GM12878 (cell line): ENCODE data around the gene GYPC. TPM values are rescaled to one million over a fixed set of nuclear protein-coding genes. Genes with fewer than 3 reads are reported as not detected.
A peak's percentile ranks its signal among the peaks of the same experiment; 100 is the strongest.

Source experiments
- ATAC-seq: fragments of 200-7000 bp; cut with Tn5 transposase; 3 replicates; pipeline ENCODE4 v1.9.1; 2020; ENCODE audit warnings: mild to moderate bottlenecking, moderate library complexity
- BruUV-seq: library from RNA; stranded (reverse); fragments of 400-500 nt; replicated peaks from 2 replicates; lab custom pipeline; 2021; lab: Mats Ljungman, UMichigan
- CTCF ChIA-PET: fragments of 300-600 bp; sonication (Branson Sonifier 250); formaldehyde crosslinking; extraction: SDS; loops from one replicate; lab custom pipeline; 2021; ENCODE audit warnings: inconsistent platforms; lab: Yijun Ruan, JAX
- POLR2A ChIA-PET: fragments of 350-600 bp; formaldehyde crosslinking; extraction: SDS; loops from one replicate; lab custom pipeline; 2021; ENCODE audit warnings: inconsistent platforms; lab: Charles Lee
- RAD21 ChIA-PET: fragments of 300-600 bp; sonication (Branson Sonifier 250); formaldehyde crosslinking; loops from one replicate; lab custom pipeline; 2023; ENCODE audit warnings: antibody characterized with exemption; ENCODE audit not compliant: unreplicated experiment; lab: Charles Lee
- SMC1A ChIA-PET: fragments of 300-600 bp; sonication (Branson Sonifier 250); formaldehyde crosslinking; loops from one replicate; lab custom pipeline; 2023; ENCODE audit not compliant: unreplicated experiment, uncharacterized antibody; lab: Charles Lee
- DNase-seq: peaks from one replicate; pipeline ENCODE4 v3.0.0-alpha.2; 2011; ENCODE audit warnings: low read depth, low spot score
- FAIRE-seq: peaks from 3 replicates; lab custom pipeline; 2011; peaks lifted over from hg19 to GRCh38; lab: Jason Lieb, UNC
- H2AFZ ChIP-seq: 2 replicates; pipeline ENCODE4 v1.6.0; 2011; ENCODE audit warnings: low read depth, low read length, control low read depth; ENCODE audit not compliant: control insufficient read depth
- H3K27ac ChIP-seq: 2 replicates; pipeline ENCODE4 v1.5.1; 2011; ENCODE audit warnings: control low read depth; ENCODE audit not compliant: control insufficient read depth, insufficient read depth
- H3K27me3 ChIP-seq, 2 experiments: replicated peaks in 1 of 2; 2 replicates each; pipeline versions ENCODE4 v1.6.0 to v1.6.1; 2011; ENCODE audit warnings: low read length in 1 of 2; ENCODE audit not compliant: control insufficient read depth in 2 of 2, insufficient read depth in 2 of 2
- H3K36me3 ChIP-seq, 2 experiments: 2 replicates each; pipeline ENCODE4 v1.5.1; 2011; ENCODE audit warnings: low read length in 1 of 2; ENCODE audit not compliant: control insufficient read depth in 2 of 2, insufficient read depth in 2 of 2
- H3K4me1 ChIP-seq: 2 replicates; pipeline ENCODE4 v1.6.1; 2011; ENCODE audit warnings: mild to moderate bottlenecking, low read length, moderate library complexity, mixed read lengths; ENCODE audit not compliant: control insufficient read depth, insufficient read depth
- H3K4me2 ChIP-seq: 2 replicates; pipeline ENCODE4 v1.6.0; 2011; ENCODE audit warnings: control low read depth; ENCODE audit not compliant: control insufficient read depth, insufficient read depth
- H3K4me3 ChIP-seq: fragments of 200-600 bp; sonication (generic); 2 replicates; pipeline ENCODE4 v1.5.1; 2016
- H3K79me2 ChIP-seq: 2 replicates; pipeline ENCODE4 v1.6.0; 2011; ENCODE audit warnings: low read length; ENCODE audit not compliant: control insufficient read depth, insufficient read depth
- H3K9ac ChIP-seq: 2 replicates; pipeline ENCODE4 v1.8.0; 2011; ENCODE audit warnings: low read length, control low read depth, mixed read lengths; ENCODE audit not compliant: control insufficient read depth, insufficient read depth
- H3K9me3 ChIP-seq: replicated peaks from 3 replicates; pipeline ENCODE4 v1.5.1; 2011; ENCODE audit warnings: mild to moderate bottlenecking, low read length; ENCODE audit not compliant: control insufficient read depth, insufficient read depth
- H4K20me1 ChIP-seq: 2 replicates; pipeline ENCODE4 v1.6.0; 2011; ENCODE audit not compliant: control insufficient read depth, insufficient read depth
- BHLHE40 ChIP-seq, 2 experiments: fragments of 450-650 bp in 1 of 2; IDR thresholded peaks; 2 replicates each; pipeline ENCODE4 v1.6.1; 2011 to 2017; ENCODE audit warnings: low read depth in 2 of 2, borderline replicate concordance in 1 of 2, improper control_type of control experiment in 1 of 2, low read length in 1 of 2, mild to moderate bottlenecking in 1 of 2
- EP300 ChIP-seq, 2 experiments: fragments of 150-350 bp in 1 of 2; IDR thresholded peaks; 2 replicates each; pipeline ENCODE4 v1.6.1; 2011 to 2012; ENCODE audit warnings: low read depth in 2 of 2, low read length in 2 of 2, borderline replicate concordance in 1 of 2, improper control_type of control experiment in 1 of 2, inconsistent platforms in 1 of 2; ENCODE audit not compliant: control insufficient read depth in 1 of 2
- ETV6 ChIP-seq, 2 experiments: fragments of 450-650 bp in 1 of 2; IDR thresholded peaks in 1 of 2; conservative IDR thresholded peaks in 1 of 2; 2 replicates each; pipeline ENCODE4 v1.6.1; 2014; ENCODE audit warnings: antibody characterized with exemption in 1 of 2, borderline replicate concordance in 1 of 2, low read depth in 1 of 2, mild to moderate bottlenecking in 1 of 2, moderate library complexity in 1 of 2
- IKZF2 ChIP-seq, 2 experiments: fragments of 450-650 bp; IDR thresholded peaks; 2 replicates each; pipeline ENCODE4 v1.6.1; 2017; ENCODE audit warnings: mild to moderate bottlenecking in 2 of 2, moderate library complexity in 2 of 2
- MTA3 ChIP-seq: IDR thresholded peaks from 2 replicates; pipeline ENCODE4 v1.6.1; 2012; ENCODE audit warnings: low read length, inconsistent platforms, borderline replicate concordance
- RFX5 ChIP-seq: IDR thresholded peaks from 2 replicates; pipeline ENCODE4 v1.6.1; 2011; ENCODE audit warnings: low read depth, low read length, improper control_type of control experiment
- SPI1 ChIP-seq: IDR thresholded peaks from 2 replicates; pipeline ENCODE4 v1.6.1; 2011; ENCODE audit warnings: low read depth, mild to moderate bottlenecking, low read length, moderate library complexity, borderline replicate concordance; ENCODE audit not compliant: insufficient read depth
- YY1 ChIP-seq: IDR thresholded peaks from 2 replicates; pipeline ENCODE4 v1.6.1; 2011; ENCODE audit warnings: low read depth, mild to moderate bottlenecking, low read length
- ZZZ3 ChIP-seq: IDR thresholded peaks from 2 replicates; pipeline ENCODE4 v1.6.1; 2011; ENCODE audit warnings: low read depth; ENCODE audit not compliant: control insufficient read depth, insufficient read length
- WGBS: methylation state at CpG from one replicate; pipeline ENCODE4 v1.1.6; 2016; ENCODE audit warnings: low lambda C conversion rate; ENCODE audit not compliant: insufficient replicate concordance, insufficient coverage; ENCODE audit errors: missing lambda C conversion rate; 5-methylcytosine and 5-hydroxymethylcytosine counted together
- in situ Hi-C: fragments of 300-500 bp; cut with MboI; formaldehyde crosslinking; loops from 9 replicates; pipeline ENCODE4 v1.14.3; 2018; ENCODE audit warnings: mixed read lengths
- intact Hi-C: fragments of 100-400 bp; cut with micrococcal nuclease; formaldehyde crosslinking; loops from one replicate; pipeline ENCODE4 v1.14.2; 2022; ENCODE audit not compliant: unreplicated experiment
- polyA plus RNA-seq, 11 experiments: library from polyadenylated mRNA; depleted of rRNA in 4 of 11; unstranded in 6 of 11; stranded (reverse) in 5 of 11; fragments of >200 nt; fragmentation: Nextera tagmentation in 4 of 11; fragmentation: Illumina TruSeq in 1 of 11; extraction: Ambion mirVana in 4 of 11; extraction: Trizol in 1 of 11; gene quantifications; 1 replicate in 1 of 11; 2 replicates in 10 of 11; pipeline versions ENCODE4 v1.2.1 to v1.2.3, GENCODE V29; 2011 to 2016; ENCODE audit warnings: inconsistent platforms in 2 of 11, missing spikeins in 2 of 11, low read depth in 1 of 11
- total RNA-seq, 4 experiments: library from RNA; depleted of rRNA in 3 of 4; stranded (reverse); fragments of >200 nt in 3 of 4; fragmentation: Illumina TruSeq in 1 of 4; extraction: Trizol in 1 of 4; gene quantifications; 2 replicates each; pipeline versions ENCODE4 v1.2.1 to v1.2.3, GENCODE V29; 2013 to 2021

GYPC gene
- total and polyA plus RNA-seq, 10 of the 15 experiments (the other 5 are each of a cell fraction or from before 2014, with no cell fraction given), result 26.2 to 150 (median 81.4) TPM

DNA sequence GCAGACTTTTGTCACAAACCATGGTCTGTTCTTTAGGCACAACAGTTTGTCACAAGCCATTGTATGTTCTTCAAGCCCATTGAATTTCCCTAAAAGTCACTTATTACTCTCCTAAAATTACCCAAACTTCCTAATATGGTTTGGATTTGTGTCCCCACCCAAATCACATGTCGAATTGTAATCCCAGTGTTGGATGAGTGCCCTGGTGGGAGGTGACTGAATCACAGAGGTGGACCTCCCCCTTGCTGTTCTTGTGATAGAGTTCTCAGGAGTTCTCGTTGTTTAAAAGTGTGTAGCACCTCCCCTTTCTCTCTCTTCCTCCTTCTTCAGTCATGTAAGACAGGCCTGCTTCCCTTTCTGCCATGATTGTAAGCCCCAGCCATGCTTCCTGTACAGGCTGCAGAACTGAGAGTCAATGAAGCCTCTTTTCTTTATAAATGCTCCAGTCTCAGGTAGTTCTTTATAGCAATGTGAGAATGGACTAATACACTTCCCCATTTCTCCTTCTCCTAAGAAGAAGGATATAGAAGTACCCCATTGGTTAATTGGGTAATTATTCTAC, 11.2 kb upstream of the GYPC start:
- no peaks in the 10 kb centered on the region for H3K36me3 ChIP-seq
- no peaks in the 10 kb centered on the region for H3K79me2 ChIP-seq
- peaks cover 11% of the 10 kb centered on the region for H3K4me1 ChIP-seq
- peak; percentile 89 for ATAC-seq
- ChIA-PET POLR2A (no interaction called here), CTCF (interaction anchor here (1.1 to 1.5 kb wide), 2 partner anchors 11 to 132 kb away, joined by 3 to 4 read pairs; no protein-coding TSS in a partner anchor), SMC1A (interaction anchor here (0.8 to 1.9 kb wide), 5 partner anchors 9 to 135 kb away, joined by 3 to 6 read pairs (median 4); no protein-coding TSS in a partner anchor), RAD21 (no interaction called here)
- no TSS peak for BruUV-seq
- H3K9ac ChIP-seq, result no peak overlapping the region
- in situ Hi-C loops, result no loop called here
- WGBS, result 50% methylated on average over 2 of the region's 2 CpGs
- intact Hi-C loops, result no loop called here
- peak; percentile 96 for FAIRE-seq
- peak overlapping the region; percentile 44 for H2AFZ ChIP-seq
- peaks cover 4% of the 10 kb centered on the region; the same call in 2 of the 3 replicates for H3K9me3 ChIP-seq
- no peak for DNase-seq
- H4K20me1 ChIP-seq, result no peaks in the 10 kb centered on the region
- no peak overlapping the region for H3K4me3 ChIP-seq
- no peaks in the 10 kb centered on the region for H3K27me3 ChIP-seq
- TF ChIP-seq ETV6 (conservative IDR thresholded peaks at IDR 0.05 in 1 of 2, IDR thresholded peaks at IDR 0.05 in 1 of 2; ENCODE audit: borderline replicate concordance in 1 of 2, low read depth in 1 of 2) (0 out of 4 replicates have a peak, but pooled peaks of 1 of the 2 experiments have one; percentile 26), SPI1 (peak; percentile 54; the same call in 1 of the 2 replicates), EP300 (IDR thresholded peaks at IDR 0.05; ENCODE audit: borderline replicate concordance in 1 of 2, control insufficient read depth in 1 of 2, low read depth in 2 of 2, low read length in 2 of 2) (no peak), BHLHE40 (IDR thresholded peaks at IDR 0.05; ENCODE audit: borderline replicate concordance in 1 of 2, low read depth in 2 of 2, low read length in 1 of 2) (no peak), YY1 (peak; percentile 73), IKZF2 (IDR thresholded peaks at IDR 0.05) (peak; percentile 8 to 17; a peak in 2 of 4 replicates), RFX5 (no peak), ZZZ3 (no peak), MTA3 (0 out of 2 replicates have a peak, but pooled peaks have one; percentile 18)
- no peak overlapping the region for H3K4me2 ChIP-seq
- H3K27ac ChIP-seq, result peak overlapping the region; percentile 36
